Posterior vena cava (tissue), 2 donors: ENCODE data around the gene NT5C. TPM values are rescaled to one million over a fixed set of nuclear protein-coding genes. Genes with fewer than 3 reads are reported as not detected.
A peak's percentile ranks its signal among the peaks of the same experiment; 100 is the strongest.

Experiments used
- DNase-seq: peaks from one replicate; pipeline ENCODE4 v3.0.0-alpha.2; 2020; ENCODE audit warnings: low spot score
- intact Hi-C, 2 donors: fragments of 100-400 bp; cut with DNase I; formaldehyde crosslinking; loops; one replicate each; pipeline versions ENCODE4 v1.14.1 to v1.14.2; 2022 to 2023
- total RNA-seq, 2 donors: library from RNA; stranded (reverse); fragmentation: NEBNext Ultra II Directional; extraction: Animal tissue kit (Norgen Biotek cat#: 25700); gene quantifications; one replicate each; pipeline ENCODE4 v1.2.1, GENCODE V29; 2021
- donor health status: DM: yes; HTN: yes; CAD: no.
- donor health status: DM: yes; HTN: yes; CAD: no.

The NT5C gene
- total RNA-seq, 2 donors from 2014 or later: 26.2 to 33.0 TPM

GRCh38 chr17:75126954-75127353 is 4.6 kb downstream of the NT5C start:
- intact Hi-C loops: no loop called here
- DNase-seq: no peak

- DNase-seq: no peak
- intact Hi-C loops: no loop called here
These were observed 5.6 kb downstream of the NT5C start for GRCh38 chr17:75125984-75126383.

DNA sequence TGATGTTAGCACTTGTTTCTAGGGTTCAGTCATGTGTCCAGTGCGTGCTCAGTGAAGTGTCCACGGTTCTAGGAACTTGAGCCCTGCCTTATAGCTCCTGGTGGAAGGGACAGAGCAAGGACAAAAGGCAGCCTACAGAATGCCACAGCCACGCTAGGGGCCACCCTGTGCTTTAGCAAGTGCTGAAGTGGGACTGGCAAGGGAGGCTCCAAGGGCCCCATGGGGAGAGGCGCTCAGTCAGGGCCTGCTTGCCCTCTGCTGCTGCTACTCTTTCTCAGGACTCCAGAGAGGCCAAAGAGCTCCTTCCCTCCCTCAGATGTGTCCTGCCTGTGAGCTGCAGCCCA is 6.8 kb downstream of the NT5C start:
- intact Hi-C loops: no loop called here
- DNase-seq: no peak

GRCh38 chr17:75124041-75124818 is 7.3 kb downstream of the NT5C start:
- intact Hi-C loops: no loop called here
- DNase-seq: peak; percentile 86

DNA sequence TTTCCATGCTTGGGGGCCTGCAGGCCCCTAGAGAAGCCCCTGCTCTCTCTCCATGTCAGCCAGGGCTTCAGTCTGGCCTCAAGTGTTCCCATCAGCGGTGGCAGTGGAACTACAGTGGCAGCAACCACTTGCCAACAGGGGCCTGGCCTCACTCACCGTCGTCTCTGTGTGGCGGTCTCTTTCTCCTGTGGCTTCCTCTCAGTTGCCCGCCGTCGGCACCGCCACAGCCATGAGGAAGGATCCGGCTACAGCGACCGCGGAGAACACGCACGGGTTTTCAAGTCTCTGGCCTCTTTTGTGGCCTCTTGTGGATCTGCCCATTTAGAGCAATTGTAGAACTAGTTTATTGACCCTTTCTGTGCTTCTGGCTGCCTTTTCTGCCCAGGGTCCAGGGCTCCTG is 13.2 kb downstream of the NT5C start:
- intact Hi-C loops: loop anchor here in 1 of 2 donors (10.0 kb wide), 1 partner anchor 56 kb away; no protein-coding TSS in a partner anchor
- no peak for DNase-seq

DNA sequence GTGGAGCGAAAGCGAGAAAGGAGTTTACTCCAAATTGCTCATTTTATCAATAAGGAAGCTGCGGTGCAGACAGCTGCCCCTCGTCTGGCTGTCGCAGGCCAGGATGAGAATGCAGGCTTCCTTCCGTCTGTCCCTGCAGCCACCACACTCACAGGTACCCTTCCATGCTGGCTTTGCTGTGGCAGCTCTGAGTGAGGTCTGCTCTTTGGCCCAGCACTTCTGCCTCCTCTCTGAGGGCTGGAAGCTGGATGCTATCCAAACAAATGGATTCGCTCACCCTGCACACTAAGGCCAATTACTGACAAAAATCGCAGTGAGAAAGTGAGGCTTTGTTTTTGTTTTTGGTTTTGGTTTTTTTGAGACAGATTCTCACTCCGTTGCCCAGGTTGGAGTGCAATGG is 14.8 kb downstream of the NT5C start:
- intact Hi-C loops: loop anchor here in 1 of 2 donors (10.0 kb wide), 1 partner anchor 58 kb away; no protein-coding TSS in a partner anchor
- no peak for DNase-seq

GRCh38 chr17:75115555-75115954 is 16.0 kb downstream of the NT5C start:
- DNase-seq: no peak
- intact Hi-C loops: loop anchor here in 1 of 2 donors (10.0 kb wide), 1 partner anchor 59 kb away; no protein-coding TSS in a partner anchor

- no peak for DNase-seq
- intact Hi-C loops: loop anchor here (5.0 to 10.0 kb wide), 2 partner anchors 37 to 60 kb away; no protein-coding TSS in a partner anchor
These were observed 16.8 kb downstream of the NT5C start for GRCh38 chr17:75114552-75115314.

DNA sequence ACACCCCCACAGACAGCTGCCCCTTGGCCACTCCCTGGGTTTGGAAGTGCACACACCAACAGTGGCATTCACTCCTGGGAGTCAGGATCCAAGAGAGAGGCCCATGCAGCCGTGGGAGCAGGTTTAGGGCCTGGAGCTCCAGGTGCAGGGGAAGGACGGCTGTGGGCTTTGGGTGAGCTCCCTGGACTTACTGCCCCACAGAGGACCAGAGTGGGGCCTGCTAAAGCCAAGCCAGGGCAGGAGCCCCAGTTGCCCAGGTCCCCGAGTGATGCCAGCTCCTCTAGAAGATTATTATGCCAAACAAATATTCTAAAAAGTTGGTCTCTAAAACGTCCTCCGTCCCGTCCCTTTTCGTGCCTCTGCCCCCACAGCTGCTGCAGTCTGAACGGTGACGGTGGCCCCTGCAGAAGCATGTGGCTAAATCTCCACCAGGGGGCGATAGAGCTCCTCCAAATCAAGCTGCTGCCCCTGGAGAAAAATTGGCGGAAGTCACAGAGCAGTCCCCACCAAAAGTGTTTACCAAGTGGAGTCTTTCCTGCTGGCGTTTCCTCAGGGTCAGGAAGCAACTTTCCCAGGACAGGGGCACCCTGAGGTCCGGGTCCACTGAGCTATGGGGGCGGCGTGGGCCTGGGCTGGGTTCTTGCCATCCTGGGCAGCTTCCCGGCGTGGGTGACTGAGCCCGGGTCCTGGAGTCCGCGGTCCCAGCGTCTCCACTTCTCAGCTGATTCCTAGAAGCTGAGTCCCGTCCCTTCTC is 17.6 kb downstream of the NT5C start:
- DNase-seq: peak; percentile 95
- intact Hi-C loops: loop anchor here (5.0 to 10.0 kb wide), 2 partner anchors 37 to 61 kb away; no protein-coding TSS in a partner anchor

GRCh38 chr17:75111777-75112335 is 19.7 kb downstream of the NT5C start:
- no peak for DNase-seq
- intact Hi-C loops: loop anchor here (5.0 to 10.0 kb wide), 2 partner anchors 35 to 63 kb away; no protein-coding TSS in a partner anchor

- intact Hi-C loops: loop anchor here (5.0 to 10.0 kb wide), 2 partner anchors 33 to 64 kb away; no protein-coding TSS in a partner anchor
- DNase-seq: no peak
These were observed 21.2 kb downstream of the NT5C start for GRCh38 chr17:75110234-75110937.

DNA sequence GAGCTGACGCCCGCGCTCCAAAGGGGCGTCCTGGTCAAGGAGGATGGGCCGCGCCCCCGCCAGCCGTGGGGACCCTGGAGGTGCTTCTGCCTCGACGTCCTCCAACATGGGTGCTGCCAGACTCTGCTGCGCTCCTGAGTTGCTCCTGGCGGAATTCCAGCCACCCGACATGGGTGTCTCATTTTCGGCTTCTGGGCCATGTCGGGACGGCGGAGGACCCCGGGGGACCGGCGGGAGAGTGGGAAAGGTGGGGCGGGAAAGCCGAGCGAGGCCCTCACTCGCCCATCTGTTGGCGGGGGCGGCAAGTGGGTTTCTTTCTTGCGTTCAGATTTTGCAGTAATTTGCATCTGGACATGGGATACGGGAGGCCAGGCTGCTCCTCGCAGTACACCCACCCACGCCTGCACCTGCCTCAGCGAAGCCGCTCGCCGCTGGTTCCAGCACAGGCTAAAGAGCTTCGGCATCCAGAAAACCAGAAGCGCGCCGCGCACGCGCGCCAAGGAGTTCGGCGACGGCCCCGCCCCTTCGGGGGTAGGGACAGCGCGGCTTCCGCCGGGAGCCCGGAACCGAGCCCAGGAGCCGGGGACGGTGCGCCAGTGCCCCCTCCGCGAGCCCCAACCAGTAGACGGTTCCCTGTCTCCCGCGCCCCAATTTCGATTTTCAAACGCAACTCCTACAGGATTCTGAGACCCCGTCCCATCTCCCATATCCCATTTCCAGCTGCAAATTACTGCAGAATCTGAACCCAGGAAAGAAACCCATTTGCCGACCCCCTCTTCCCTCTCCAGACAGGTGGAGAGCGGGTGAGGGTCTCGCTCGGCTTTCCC is 21.9 kb downstream of the NT5C start, which contains the start of gene ARMC7:
ARMC7 (plus strand) TSS at position 563 of the 827 bp plus-strand sequence. CDS start 320 bp downstream, outside the sequence.
- intact Hi-C loops: loop anchor here (5.0 to 10.0 kb wide), 3 partner anchors 32 to 75 kb away; partner anchors contain the start of gene SUMO2 (in 1 of the 2)
- DNase-seq: peak; percentile 97

GRCh38 chr17:75109046-75109406 is 22.5 kb downstream of the NT5C start:
- no peak for DNase-seq
- intact Hi-C loops: loop anchor here in 1 of 2 donors (10.0 kb wide), 1 partner anchor 76 kb away; the partner anchor contains the start of gene SUMO2

DNA sequence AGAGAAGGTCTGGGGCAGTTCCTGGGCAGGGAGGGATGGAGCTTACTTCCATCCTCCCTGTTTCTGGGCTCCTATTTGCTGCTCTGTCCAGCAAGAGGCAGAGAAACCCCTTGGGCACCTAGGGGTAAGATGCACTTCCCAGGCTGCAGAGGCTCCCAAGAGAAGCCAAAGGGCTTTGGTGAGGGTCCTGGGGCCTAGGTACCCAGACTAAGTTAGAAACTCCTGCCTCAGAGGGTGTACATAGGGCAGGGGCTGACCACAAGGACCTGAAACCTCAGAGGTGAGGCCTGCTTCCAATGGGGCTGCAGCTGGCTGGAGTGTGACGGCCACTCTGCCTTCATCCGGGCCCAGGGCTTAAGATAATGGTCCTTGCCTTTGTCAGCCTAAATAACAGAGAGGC is 23.3 kb downstream of the NT5C start:
- DNase-seq: no peak
- intact Hi-C loops: loop anchor here in 1 of 2 donors (10.0 kb wide), 1 partner anchor 77 kb away; the partner anchor contains the start of gene SUMO2

DNA sequence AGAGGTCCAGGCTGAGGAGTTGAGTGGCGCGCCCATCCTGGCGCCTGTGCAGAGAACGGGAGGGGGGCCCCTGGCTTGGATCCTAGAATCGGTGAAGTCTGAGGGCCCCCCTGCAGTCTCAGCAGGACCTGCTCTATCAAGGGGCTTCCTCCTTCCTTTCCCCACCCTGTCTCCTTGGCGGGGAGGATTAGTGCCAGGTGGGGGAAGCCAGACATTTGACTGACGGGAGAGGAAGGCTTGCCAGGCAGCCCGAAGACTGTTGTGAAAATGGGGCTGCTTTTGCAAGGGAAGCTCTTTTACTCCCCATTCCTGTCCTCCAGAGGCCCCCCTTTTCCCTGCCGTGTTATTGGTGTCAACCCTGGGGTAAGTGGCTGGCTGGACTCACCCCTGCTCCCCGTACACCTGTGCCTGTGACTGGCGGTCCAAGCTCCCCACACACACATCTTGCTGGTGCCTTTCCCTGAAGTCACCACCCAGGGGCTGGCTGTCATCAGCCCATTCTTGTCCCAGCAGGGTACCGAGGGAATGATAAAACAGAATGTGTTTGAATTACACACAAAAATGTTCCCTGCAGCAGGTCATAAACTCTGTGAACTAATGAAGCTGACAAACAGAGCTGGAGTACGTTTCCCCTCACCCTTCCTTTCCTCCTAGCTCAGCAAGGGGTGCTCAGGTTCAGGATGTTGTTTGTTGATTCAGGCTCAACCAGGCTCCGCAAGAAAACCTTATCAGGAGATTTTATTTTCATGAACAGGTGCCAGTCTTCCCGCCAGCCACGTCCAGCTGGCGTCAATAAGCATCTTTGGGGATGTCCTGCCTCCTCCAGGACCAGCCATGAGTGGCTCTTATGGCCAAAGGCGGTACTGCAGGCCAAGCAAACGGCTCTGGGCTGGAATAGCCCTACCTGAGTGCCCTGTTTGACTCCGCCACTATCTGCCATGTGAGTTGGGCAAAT is 26.1 kb downstream of the NT5C start:
- intact Hi-C loops: loop anchor here in 1 of 2 donors (10.0 kb wide), 1 partner anchor 79 kb away; the partner anchor contains the start of gene SUMO2

More for the DNA sequence above, 26.1 kb downstream of the NT5C start:
- DNase-seq: no peak
